ENCODE results near the gene DAAM1. TPM values are rescaled to one million over a fixed set of nuclear protein-coding genes. Genes with fewer than 3 reads are reported as not detected.

Gene DAAM1
- total RNA-seq, 2 donors from 2014 or later, result 94.0 to 99.4 TPM

DNA sequence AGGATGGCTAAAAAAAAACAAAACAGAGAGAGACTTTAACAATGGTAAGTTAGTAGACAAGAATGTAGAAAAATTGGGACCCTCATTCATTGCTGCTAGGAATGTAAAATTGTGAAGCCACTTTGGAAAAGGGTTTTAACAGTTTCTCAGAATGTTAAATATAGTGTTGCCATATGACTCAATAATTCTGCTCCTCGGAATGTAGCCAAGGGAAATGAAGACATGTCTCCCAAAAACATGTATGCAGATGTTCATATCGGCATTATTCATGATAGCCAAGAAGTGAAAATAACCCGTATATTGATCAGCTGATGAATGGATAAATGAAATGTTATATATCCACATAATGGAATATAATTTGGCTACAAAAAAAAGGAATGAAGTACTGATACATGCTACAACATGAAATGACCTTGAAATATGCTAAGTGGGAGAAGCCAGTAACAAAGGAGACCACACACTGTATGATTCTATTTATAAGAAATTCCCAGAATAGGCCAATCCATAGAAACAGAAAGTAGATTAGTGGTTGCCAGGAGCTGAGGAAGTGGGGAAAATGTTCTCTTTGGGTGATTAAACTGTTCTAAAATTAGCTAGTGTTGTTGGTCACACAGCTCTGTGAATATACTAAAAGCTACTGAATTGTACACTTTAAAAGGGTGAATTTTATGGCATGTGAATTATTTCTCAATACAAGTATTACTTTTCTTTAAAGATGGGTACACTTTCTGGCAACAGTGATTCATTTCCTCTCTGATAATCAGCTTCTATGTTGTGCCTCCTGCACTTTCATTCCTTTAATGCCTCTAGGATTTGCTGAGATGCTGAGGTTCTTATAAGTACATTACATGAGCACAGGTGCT lies 132.5 kb downstream of the DAAM1 start:
- Histone ChIP-seq H3K9me3 (ENCODE audit: control insufficient read depth, low read length) (no peaks in the 10 kb centered on the region), H3K27me3 (ENCODE audit: control insufficient read depth, insufficient read depth, low read length, poor library complexity, severe bottlenecking) (no peaks in the 10 kb centered on the region), H3K4me3 (ENCODE audit: low read length) (no peak overlapping the region), H3K9ac (ENCODE audit: extremely low read depth, low read length, poor library complexity, severe bottlenecking) (no peak overlapping the region), H3K4me1 (ENCODE audit: control insufficient read depth, insufficient read depth, low read length) (peaks cover 7% of the 10 kb centered on the region), H3K36me3 (ENCODE audit: control insufficient read depth, insufficient read depth, low read length) (peaks cover 53% of the 10 kb centered on the region), H3K27ac (ENCODE audit: low read depth, low read length) (no peak overlapping the region)
- no peaks in the 10 kb centered on the region for H3K27me3 Mint-ChIP-seq (ENCODE audit: insufficient read depth)
- no peak overlapping the region for H3K27ac Mint-ChIP-seq
- H3K4me1 Mint-ChIP-seq, result peaks cover 13% of the 10 kb centered on the region
- DNase-seq, result no peak
- H3K36me3 Mint-ChIP-seq (ENCODE audit: low read depth), result peaks cover 39% of the 10 kb centered on the region
- TF ChIP-seq, protein P1, sequence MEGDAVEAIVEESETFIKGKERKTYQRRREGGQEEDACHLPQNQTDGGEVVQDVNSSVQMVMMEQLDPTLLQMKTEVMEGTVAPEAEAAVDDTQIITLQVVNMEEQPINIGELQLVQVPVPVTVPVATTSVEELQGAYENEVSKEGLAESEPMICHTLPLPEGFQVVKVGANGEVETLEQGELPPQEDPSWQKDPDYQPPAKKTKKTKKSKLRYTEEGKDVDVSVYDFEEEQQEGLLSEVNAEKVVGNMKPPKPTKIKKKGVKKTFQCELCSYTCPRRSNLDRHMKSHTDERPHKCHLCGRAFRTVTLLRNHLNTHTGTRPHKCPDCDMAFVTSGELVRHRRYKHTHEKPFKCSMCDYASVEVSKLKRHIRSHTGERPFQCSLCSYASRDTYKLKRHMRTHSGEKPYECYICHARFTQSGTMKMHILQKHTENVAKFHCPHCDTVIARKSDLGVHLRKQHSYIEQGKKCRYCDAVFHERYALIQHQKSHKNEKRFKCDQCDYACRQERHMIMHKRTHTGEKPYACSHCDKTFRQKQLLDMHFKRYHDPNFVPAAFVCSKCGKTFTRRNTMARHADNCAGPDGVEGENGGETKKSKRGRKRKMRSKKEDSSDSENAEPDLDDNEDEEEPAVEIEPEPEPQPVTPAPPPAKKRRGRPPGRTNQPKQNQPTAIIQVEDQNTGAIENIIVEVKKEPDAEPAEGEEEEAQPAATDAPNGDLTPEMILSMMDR (conservative IDR thresholded peaks at IDR 0.05), result no peak
- 100% methylated on average over 3 of the region's 3 CpGs for WGBS, 2 experiments (ENCODE audit: insufficient coverage in 1 of 2, insufficient read length in 1 of 2)
- no peaks in the 10 kb centered on the region for H3K9me3 Mint-ChIP-seq
- no peak overlapping the region for H3K4me3 Mint-ChIP-seq

DNA sequence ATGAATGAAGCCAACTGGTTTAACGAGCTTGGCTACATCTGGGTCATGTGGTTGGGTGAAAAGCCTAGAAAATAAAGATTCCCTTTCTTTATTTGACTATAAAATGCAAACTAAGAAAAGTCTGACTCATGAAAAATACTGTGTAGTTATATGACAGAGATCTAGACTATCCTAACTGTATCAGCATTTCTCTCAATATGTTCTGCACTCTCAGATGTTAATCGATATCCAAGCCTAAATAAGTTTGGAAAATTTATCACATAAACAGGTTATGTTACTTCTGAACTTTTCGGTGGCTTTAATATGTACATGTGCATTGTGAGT lies 133.1 kb downstream of the DAAM1 start:
- WGBS, 2 experiments (ENCODE audit: insufficient coverage in 1 of 2, insufficient read length in 1 of 2), result 86 to 97% methylated on average over 1 to 3 of the region's 3 CpGs
- Histone ChIP-seq H3K4me1 (ENCODE audit: control insufficient read depth, insufficient read depth, low read length) (peaks cover 7% of the 10 kb centered on the region), H3K36me3 (ENCODE audit: control insufficient read depth, insufficient read depth, low read length) (peaks cover 59% of the 10 kb centered on the region), H3K4me3 (ENCODE audit: low read length) (no peak overlapping the region), H3K27ac (ENCODE audit: low read depth, low read length) (no peak overlapping the region), H3K9ac (ENCODE audit: extremely low read depth, low read length, poor library complexity, severe bottlenecking) (no peak overlapping the region), H3K9me3 (ENCODE audit: control insufficient read depth, low read length) (peaks cover 1% of the 10 kb centered on the region), H3K27me3 (ENCODE audit: control insufficient read depth, insufficient read depth, low read length, poor library complexity, severe bottlenecking) (no peaks in the 10 kb centered on the region)
- Mint-ChIP-seq H3K27ac (no peak overlapping the region), H3K4me1 (peaks cover 11% of the 10 kb centered on the region), H3K36me3 (ENCODE audit: low read depth) (peaks cover 44% of the 10 kb centered on the region), H3K9me3 (no peaks in the 10 kb centered on the region), H3K27me3 (ENCODE audit: insufficient read depth) (no peaks in the 10 kb centered on the region), H3K4me3 (no peak overlapping the region)
- TF ChIP-seq, protein P1 (conservative IDR thresholded peaks at IDR 0.05), result no peak
- DNase-seq, result no peak

DNA sequence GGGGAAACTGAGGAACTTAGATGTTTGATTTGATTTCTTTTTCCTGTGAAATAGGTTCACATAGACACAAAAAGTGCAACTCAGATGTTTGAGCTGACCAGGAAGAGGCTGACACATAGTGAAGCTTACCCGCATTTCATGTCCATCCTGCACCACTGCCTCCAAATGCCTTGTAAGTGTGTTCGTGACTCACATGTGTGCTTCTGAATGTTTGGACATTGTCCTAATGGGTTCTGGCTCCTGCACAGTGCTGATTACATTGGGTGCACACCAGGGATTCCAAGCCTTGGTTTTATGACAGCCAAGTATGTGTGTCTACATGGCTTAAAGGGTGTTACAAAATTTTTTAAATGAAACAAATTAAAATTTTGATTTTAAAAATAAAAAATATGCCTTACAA lies 137.4 kb downstream of the DAAM1 start:
- Histone ChIP-seq H3K9me3 (ENCODE audit: control insufficient read depth, low read length) (peaks cover 17% of the 10 kb centered on the region), H3K36me3 (ENCODE audit: control insufficient read depth, insufficient read depth, low read length) (peaks cover 89% of the 10 kb centered on the region), H3K4me3 (ENCODE audit: low read length) (no peak overlapping the region), H3K4me1 (ENCODE audit: control insufficient read depth, insufficient read depth, low read length) (no peaks in the 10 kb centered on the region), H3K9ac (ENCODE audit: extremely low read depth, low read length, poor library complexity, severe bottlenecking) (no peak overlapping the region), H3K27me3 (ENCODE audit: control insufficient read depth, insufficient read depth, low read length, poor library complexity, severe bottlenecking) (no peaks in the 10 kb centered on the region), H3K27ac (ENCODE audit: low read depth, low read length) (no peak overlapping the region)
- TF ChIP-seq, protein P1 (conservative IDR thresholded peaks at IDR 0.05), result no peak
- H3K27me3 Mint-ChIP-seq (ENCODE audit: insufficient read depth), result no peaks in the 10 kb centered on the region
- H3K36me3 Mint-ChIP-seq (ENCODE audit: low read depth), result peaks cover 70% of the 10 kb centered on the region
- no peak overlapping the region for H3K27ac Mint-ChIP-seq
- no peaks in the 10 kb centered on the region for H3K9me3 Mint-ChIP-seq
- no peak for DNase-seq
- WGBS, 2 experiments (ENCODE audit: insufficient coverage in 1 of 2, insufficient read length in 1 of 2), result 90 to 98% methylated on average over 2 of the region's 2 CpGs
- H3K4me3 Mint-ChIP-seq, result no peak overlapping the region
- H3K4me1 Mint-ChIP-seq, result peaks cover 15% of the 10 kb centered on the region

All from endodermal cell (in vitro differentiated cells).